K562 (cell line): ENCODE measurements around the gene IFT27. TPM values are rescaled to one million over a fixed set of nuclear protein-coding genes. Genes with fewer than 3 reads are reported as not detected.

ENCODE experiments used
- ATAC-seq: fragments of 200-7000 bp; cut with Tn5 transposase; 3 replicates; pipeline ENCODE4 v1.9.1; 2020; ENCODE audit warnings: moderate library complexity
- BruUV-seq: library from RNA; stranded (reverse); fragments of 400-500 nt; replicated peaks from 2 replicates; lab custom pipeline; 2021; lab: Mats Ljungman, UMichigan
- CTCF ChIA-PET: fragments of 300-600 bp; formaldehyde crosslinking; extraction: SDS; loops from one replicate; lab custom pipeline; 2021; ENCODE audit warnings: low intra/inter-chr PET ratio; lab: Yijun Ruan, JAX
- POLR2A ChIA-PET: fragments of 300-600, 350-650 bp; sonication (Branson Sonifier 250); formaldehyde crosslinking; extraction: SDS; loops from one replicate; lab custom pipeline; 2021; ENCODE audit warnings: antibody characterized with exemption, inconsistent platforms; lab: Yijun Ruan, JAX
- DNase-seq, 4 experiments: peaks; one replicate each; pipeline versions ENCODE4 v3.0.0 to v3.0.0-alpha.2; 2011 to 2018; ENCODE audit warnings: low spot score in 3 of 4, mixed read lengths in 3 of 4; ENCODE audit errors: extremely low read depth in 1 of 4
- FAIRE-seq: peaks from 2 replicates; lab custom pipeline; 2011; peaks lifted over from hg19 to GRCh38; lab: Jason Lieb, UNC
- H2AFZ ChIP-seq: 2 replicates; pipeline ENCODE4 v1.6.0; 2011; ENCODE audit warnings: low read depth, low read length, control low read depth, inconsistent platforms
- H3K27ac ChIP-seq: fragments of 200-600 bp; 3 replicates; pipeline ENCODE4 v1.8.0; 2011; ENCODE audit warnings: low read depth, mild to moderate bottlenecking, control low read depth, inconsistent platforms, low read length, moderate library complexity, mixed read lengths; ENCODE audit errors: extremely low read depth
- H3K27me3 ChIP-seq, 2 experiments: fragments of 300-600 bp in 1 of 2; 2 replicates in 1 of 2; 3 replicates in 1 of 2; pipeline versions ENCODE4 v1.6.0 to v1.8.0; 2011; ENCODE audit warnings: inconsistent platforms in 2 of 2, low read length in 2 of 2, mild to moderate bottlenecking in 1 of 2, mixed read lengths in 1 of 2, moderate library complexity in 1 of 2; ENCODE audit not compliant: control insufficient read depth in 2 of 2, insufficient read depth in 2 of 2
- H3K36me3 ChIP-seq: fragments of 300-600 bp; 3 replicates; pipeline ENCODE4 v1.8.0; 2011; ENCODE audit warnings: mild to moderate bottlenecking, low read length, inconsistent platforms; ENCODE audit not compliant: control insufficient read depth, insufficient read depth
- H3K4me1 ChIP-seq, 2 experiments: fragments of 200-600 bp in 1 of 2; replicated peaks in 1 of 2; 2 replicates in 1 of 2; 3 replicates in 1 of 2; pipeline versions ENCODE4 v1.5.1 to v1.8.0; 2011; ENCODE audit warnings: inconsistent platforms in 2 of 2, low read length in 2 of 2, mild to moderate bottlenecking in 1 of 2, mixed read lengths in 1 of 2, moderate library complexity in 1 of 2; ENCODE audit not compliant: control insufficient read depth in 2 of 2, insufficient read depth in 2 of 2
- H3K4me2 ChIP-seq: 2 replicates; pipeline ENCODE4 v1.6.1; 2011; ENCODE audit warnings: low read length, control low read depth, inconsistent platforms, mixed read lengths; ENCODE audit not compliant: insufficient read depth
- H3K4me3 ChIP-seq: fragments of 200-600 bp; sonication (generic), shearing (Covaris generic); 2 replicates; pipeline ENCODE4 v1.5.1; 2016; ENCODE audit warnings: control low read depth, inconsistent platforms
- H3K79me2 ChIP-seq: fragments of 200-600 bp; 3 replicates; pipeline ENCODE4 v1.8.0; 2011; ENCODE audit warnings: low read length, inconsistent platforms; ENCODE audit not compliant: control insufficient read depth, insufficient read depth
- H3K9ac ChIP-seq, 2 experiments: 2 replicates each; pipeline versions ENCODE4 v1.6.0 to v1.6.1; 2011; ENCODE audit warnings: low read depth in 2 of 2, low read length in 2 of 2, control low read depth in 1 of 2, inconsistent platforms in 1 of 2, mild to moderate bottlenecking in 1 of 2, mixed read lengths in 1 of 2; ENCODE audit not compliant: insufficient read depth in 1 of 2
- H3K9me1 ChIP-seq: one replicate; pipeline ENCODE4 v1.6.0; 2011; ENCODE audit warnings: inconsistent platforms, mild to moderate bottlenecking, low read length, moderate library complexity; ENCODE audit not compliant: control insufficient read depth, insufficient read depth
- H3K9me3 ChIP-seq: replicated peaks from 2 replicates; pipeline ENCODE4 v1.5.1; 2011; ENCODE audit warnings: low read depth, low read length, inconsistent platforms; ENCODE audit not compliant: control insufficient read depth, insufficient read depth
- H4K20me1 ChIP-seq: replicated peaks from 2 replicates; pipeline ENCODE4 v1.6.1; 2011; ENCODE audit warnings: low read length, inconsistent platforms, mixed read lengths; ENCODE audit not compliant: control insufficient read depth, insufficient read depth
- GTF2E2 ChIP-seq: fragments of 200-800 bp; sonication (Bioruptor generic); IDR thresholded peaks from 2 replicates; pipeline ENCODE4 v1.6.1; 2016; ENCODE audit warnings: missing genetic modification characterization, missing compliant biosample characterization
- MYNN ChIP-seq, 2 experiments: sonication (generic); formaldehyde crosslinking in 1 of 2; IDR thresholded peaks; 2 replicates each; pipeline versions ENCODE4 v1.5.0 to v1.6.1; 2016 to 2020; ENCODE audit warnings: antibody characterized with exemption in 1 of 2, missing genetic modification reagents in 1 of 2
- ZKSCAN3 ChIP-seq: fragments of 250-450 bp; sonication (Bioruptor Pico); IDR thresholded peaks from 2 replicates; pipeline ENCODE4 v1.4.0; 2020
- ZNF121 ChIP-seq: sonication (generic); formaldehyde crosslinking; conservative IDR thresholded peaks from 2 replicates; pipeline ENCODE4 v1.8.0; 2022; ENCODE audit warnings: missing genetic modification reagents
- ZNF165 ChIP-seq: fragments of 250-450 bp; sonication (Bioruptor Pico); IDR thresholded peaks from 2 replicates; pipeline ENCODE4 v1.4.0; 2020; ENCODE audit warnings: borderline replicate concordance
- ZNF696 ChIP-seq: fragments of 250-450 bp; sonication (Bioruptor Pico); conservative IDR thresholded peaks from 2 replicates; pipeline ENCODE4 v1.4.0; 2020; ENCODE audit warnings: mild to moderate bottlenecking, moderate library complexity
- WGBS: fragments of 100-300 bp; shearing (Covaris generic); methylation state at CpG from one replicate; pipeline ENCODE4 v1.1.6; 2016; ENCODE audit warnings: low coverage, mixed read lengths; ENCODE audit not compliant: insufficient coverage; ENCODE audit errors: missing lambda C conversion rate; 5-methylcytosine and 5-hydroxymethylcytosine counted together
- in situ Hi-C: fragments of 300-500 bp; cut with MboI; formaldehyde crosslinking; loops from 4 replicates; pipeline ENCODE4 v1.15.0; 2018; ENCODE audit warnings: inconsistent platforms, mixed read lengths
- intact Hi-C: fragments of 100-400 bp; cut with micrococcal nuclease; formaldehyde crosslinking; loops from 2 replicates; pipeline ENCODE4 v1.14.2; 2022
- polyA plus RNA-seq, 8 experiments: library from polyadenylated mRNA; depleted of rRNA in 4 of 8; stranded (reverse) in 5 of 8; unstranded in 3 of 8; fragments of >200 nt; fragmentation: Nextera tagmentation in 2 of 8; fragmentation: Illumina TruSeq in 1 of 8; extraction: Ambion mirVana in 2 of 8; extraction: Trizol in 1 of 8; gene quantifications; 2 replicates each; pipeline versions ENCODE4 v1.2.1 to v1.2.3, GENCODE V29; 2011 to 2014; ENCODE audit warnings: inconsistent platforms in 1 of 8, missing spikeins in 1 of 8
- total RNA-seq, 7 experiments: library from RNA; depleted of rRNA in 6 of 7; stranded (reverse); fragments of >200 nt in 6 of 7; fragmentation: Illumina TruSeq in 2 of 7; extraction: Trizol in 2 of 7; gene quantifications; 2 replicates each; pipeline versions ENCODE4 v1.2.1 to v1.2.3, GENCODE V29; 2011 to 2021; ENCODE audit warnings: low replicate concordance in 1 of 7
- TF ChIP-seq, protein P1 (sequence below): fragments of 450-650 bp; IDR thresholded peaks from 2 replicates; pipeline ENCODE4 v1.6.1; 2014; ENCODE audit warnings: low read depth, mild to moderate bottlenecking, moderate library complexity, borderline replicate concordance

Gene IFT27
- total and polyA plus RNA-seq, 9 of the 15 experiments (the other 6 are each of a cell fraction or from before 2014, with no cell fraction given), result 0.01 to 1.4 (median 0.14) TPM; not detected in 1

DNA sequence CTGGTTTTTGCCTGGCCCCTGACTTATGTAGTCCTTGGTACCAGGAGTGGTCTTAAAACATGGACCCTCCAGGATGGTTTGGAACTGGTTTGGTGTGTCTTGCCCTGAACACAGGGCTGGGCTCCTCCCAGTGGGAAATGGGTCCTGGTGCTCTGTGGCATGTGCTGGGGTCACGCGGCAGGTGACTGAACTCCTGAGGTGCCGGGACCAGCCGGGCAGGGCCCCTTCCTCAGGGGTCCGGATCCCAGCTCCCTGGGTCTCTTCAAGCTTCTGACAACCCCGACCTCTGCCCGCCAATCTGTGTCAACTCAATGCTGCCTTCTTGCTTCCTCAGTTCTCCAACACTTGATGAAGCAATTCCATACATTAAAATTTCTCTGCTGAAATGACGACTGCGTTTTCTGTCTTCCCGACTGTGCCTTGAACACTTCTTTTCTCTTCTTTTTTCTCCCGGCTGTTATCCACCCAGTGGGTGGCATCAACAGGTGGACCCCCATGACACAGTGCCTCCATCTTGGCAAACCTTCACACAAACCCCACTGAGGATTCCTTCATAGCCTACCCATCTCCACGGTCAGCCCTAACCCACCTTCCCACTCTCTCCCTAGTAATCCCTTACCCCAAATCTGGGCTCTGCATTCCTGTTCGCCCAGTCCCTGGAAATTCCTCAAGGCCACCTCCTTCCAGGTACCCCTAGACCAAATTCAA is 4.4 kb downstream of the IFT27 start:
- Histone ChIP-seq H3K4me2 (no peak overlapping the region), H3K4me1 (peaks cover 0 to 8% of the 10 kb centered on the region in 2 experiments; a peak in 1 of 5 replicates), H3K27me3 (peaks cover 0 to 52% of the 10 kb centered on the region in 2 experiments; a peak in 3 of 5 replicates), H2AFZ (no peak overlapping the region), H3K36me3 (no peaks in the 10 kb centered on the region), H3K9me3 (no peaks in the 10 kb centered on the region), H3K9ac (no peak overlapping the region), H3K79me2 (no peaks in the 10 kb centered on the region), H3K27ac (no peak overlapping the region), H4K20me1 (no peaks in the 10 kb centered on the region), H3K4me3 (no peak overlapping the region), H3K9me1 (no peaks in the 10 kb centered on the region)
- POLR2A ChIA-PET, result interaction anchor here (0.7 to 1.1 kb wide), 2 partner anchors 14 to 217 kb away, joined by 3 read pairs; no protein-coding TSS in a partner anchor
- no peak for FAIRE-seq
- WGBS, result 0% methylated on average over 10 of the region's 13 CpGs
- in situ Hi-C loops, result no loop called here
- DNase-seq, result no peak
- intact Hi-C loops, result loop anchor here (5.0 kb wide), 1 partner anchor 224 kb away; no protein-coding TSS in a partner anchor
- CTCF ChIA-PET, result no interaction called here
- BruUV-seq, result no TSS peak
- ATAC-seq, result no peak
- TF ChIP-seq GTF2E2 (tag) (no peak), MYNN (IDR thresholded peaks at IDR 0.05) (no peak), MYNN (CRISPR knock-in tag; IDR thresholded peaks at IDR 0.05) (no peak), ZKSCAN3 (no peak), ZNF696 (CRISPR knock-in tag) (no peak), ZNF121 (CRISPR knock-in tag) (no peak), ZNF165 (CRISPR knock-in tag) (no peak)
- TF ChIP-seq, protein P1, sequence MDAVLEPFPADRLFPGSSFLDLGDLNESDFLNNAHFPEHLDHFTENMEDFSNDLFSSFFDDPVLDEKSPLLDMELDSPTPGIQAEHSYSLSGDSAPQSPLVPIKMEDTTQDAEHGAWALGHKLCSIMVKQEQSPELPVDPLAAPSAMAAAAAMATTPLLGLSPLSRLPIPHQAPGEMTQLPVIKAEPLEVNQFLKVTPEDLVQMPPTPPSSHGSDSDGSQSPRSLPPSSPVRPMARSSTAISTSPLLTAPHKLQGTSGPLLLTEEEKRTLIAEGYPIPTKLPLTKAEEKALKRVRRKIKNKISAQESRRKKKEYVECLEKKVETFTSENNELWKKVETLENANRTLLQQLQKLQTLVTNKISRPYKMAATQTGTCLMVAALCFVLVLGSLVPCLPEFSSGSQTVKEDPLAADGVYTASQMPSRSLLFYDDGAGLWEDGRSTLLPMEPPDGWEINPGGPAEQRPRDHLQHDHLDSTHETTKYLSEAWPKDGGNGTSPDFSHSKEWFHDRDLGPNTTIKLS, result no peak
